Measurements from ENCODE around the gene CFDP1. TPM values are rescaled to one million over a fixed set of nuclear protein-coding genes. Genes with fewer than 3 reads are reported as not detected.
A peak's percentile ranks its signal among the peaks of the same experiment; 100 is the strongest.

The CFDP1 gene
- polyA plus RNA-seq, 2 of the 4 experiments (the other 2 are of a cell fraction) = 70.2 to 72.8 TPM

DNA sequence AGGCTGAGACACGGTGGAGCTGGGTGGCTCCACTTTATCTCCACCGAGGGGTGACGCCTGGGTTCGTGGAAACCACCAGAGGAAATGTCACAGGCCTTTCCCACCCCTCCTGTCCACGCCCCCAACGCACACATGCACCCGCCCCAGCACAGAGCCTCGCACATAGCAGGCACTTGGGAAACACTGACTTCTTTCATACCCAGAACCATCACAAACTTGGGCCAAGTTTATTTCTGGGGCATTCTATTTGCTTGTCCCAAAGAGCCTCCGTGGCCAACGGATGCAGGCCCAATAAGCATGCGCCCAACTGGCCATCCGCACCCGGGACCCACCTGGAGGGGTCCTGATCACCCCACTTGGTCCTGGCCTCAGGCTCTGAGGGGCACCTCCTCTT, 185.2 kb downstream of the CFDP1 start:
- FAIRE-seq (no peak), DNase-seq (ENCODE audit: low read depth in 1 of 2, low spot score in 1 of 2) (no peak), ATAC-seq (no peak)
- Histone ChIP-seq H3K4me1 (peaks cover 84% of the 10 kb centered on the region), H3K27ac (peak overlapping the region in 1 of 2 experiments; percentile 99; a peak in 3 of 6 replicates), H3K4me3 (no peak overlapping the region), H3K9me3 (no peaks in the 10 kb centered on the region), H3K4me2 (0 out of 3 replicates have a peak overlapping the region, but pooled peaks have one; percentile 6)
- ChIA-PET POLR2A (no interaction called here), CTCF (interaction anchor here (1.1 to 11.7 kb wide), 3 partner anchors 14 to 137 kb away, joined by 3 to 139 read pairs (median 3); no protein-coding TSS in a partner anchor)
- WGBS (ENCODE audit: missing lambda C conversion rate) = 93% methylated on average over 10 of the region's 13 CpGs
- TF ChIP-seq, protein P1, sequence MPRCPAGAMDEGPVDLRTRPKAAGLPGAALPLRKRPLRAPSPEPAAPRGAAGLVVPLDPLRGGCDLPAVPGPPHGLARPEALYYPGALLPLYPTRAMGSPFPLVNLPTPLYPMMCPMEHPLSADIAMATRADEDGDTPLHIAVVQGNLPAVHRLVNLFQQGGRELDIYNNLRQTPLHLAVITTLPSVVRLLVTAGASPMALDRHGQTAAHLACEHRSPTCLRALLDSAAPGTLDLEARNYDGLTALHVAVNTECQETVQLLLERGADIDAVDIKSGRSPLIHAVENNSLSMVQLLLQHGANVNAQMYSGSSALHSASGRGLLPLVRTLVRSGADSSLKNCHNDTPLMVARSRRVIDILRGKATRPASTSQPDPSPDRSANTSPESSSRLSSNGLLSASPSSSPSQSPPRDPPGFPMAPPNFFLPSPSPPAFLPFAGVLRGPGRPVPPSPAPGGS (IDR thresholded peaks at IDR 0.05) = no peak
- TF ChIP-seq HOXB13 (CRISPR knock-in tag; IDR thresholded peaks at IDR 0.05; ENCODE audit: low read depth) (no peak), RCOR1 (IDR thresholded peaks at IDR 0.05; ENCODE audit: low read depth, low read length) (no peak), NPAS2 (CRISPR knock-in tag; IDR thresholded peaks at IDR 0.05; ENCODE audit: borderline replicate concordance) (no peak), NR3C1 (IDR thresholded peaks at IDR 0.05) (no peak), BHLHE40 (IDR thresholded peaks at IDR 0.05; ENCODE audit: low read depth, low read length) (no peak)
- TF ChIP-seq, protein P2, sequence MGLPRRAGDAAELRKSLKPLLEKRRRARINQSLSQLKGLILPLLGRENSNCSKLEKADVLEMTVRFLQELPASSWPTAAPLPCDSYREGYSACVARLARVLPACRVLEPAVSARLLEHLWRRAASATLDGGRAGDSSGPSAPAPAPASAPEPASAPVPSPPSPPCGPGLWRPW (IDR thresholded peaks at IDR 0.05) = no peak
- TF ChIP-seq, protein P3, sequence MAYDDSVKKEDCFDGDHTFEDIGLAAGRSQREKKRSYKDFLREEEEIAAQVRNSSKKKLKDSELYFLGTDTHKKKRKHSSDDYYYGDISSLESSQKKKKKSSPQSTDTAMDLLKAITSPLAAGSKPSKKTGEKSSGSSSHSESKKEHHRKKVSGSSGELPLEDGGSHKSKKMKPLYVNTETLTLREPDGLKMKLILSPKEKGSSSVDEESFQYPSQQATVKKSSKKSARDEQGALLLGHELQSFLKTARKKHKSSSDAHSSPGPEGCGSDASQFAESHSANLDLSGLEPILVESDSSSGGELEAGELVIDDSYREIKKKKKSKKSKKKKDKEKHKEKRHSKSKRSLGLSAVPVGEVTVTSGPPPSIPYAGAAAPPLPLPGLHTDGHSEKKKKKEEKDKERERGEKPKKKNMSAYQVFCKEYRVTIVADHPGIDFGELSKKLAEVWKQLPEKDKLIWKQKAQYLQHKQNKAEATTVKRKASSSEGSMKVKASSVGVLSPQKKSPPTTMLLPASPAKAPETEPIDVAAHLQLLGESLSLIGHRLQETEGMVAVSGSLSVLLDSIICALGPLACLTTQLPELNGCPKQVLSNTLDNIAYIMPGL (CRISPR knock-in tag; IDR thresholded peaks at IDR 0.05; ENCODE audit: borderline replicate concordance) = no peak

DNA sequence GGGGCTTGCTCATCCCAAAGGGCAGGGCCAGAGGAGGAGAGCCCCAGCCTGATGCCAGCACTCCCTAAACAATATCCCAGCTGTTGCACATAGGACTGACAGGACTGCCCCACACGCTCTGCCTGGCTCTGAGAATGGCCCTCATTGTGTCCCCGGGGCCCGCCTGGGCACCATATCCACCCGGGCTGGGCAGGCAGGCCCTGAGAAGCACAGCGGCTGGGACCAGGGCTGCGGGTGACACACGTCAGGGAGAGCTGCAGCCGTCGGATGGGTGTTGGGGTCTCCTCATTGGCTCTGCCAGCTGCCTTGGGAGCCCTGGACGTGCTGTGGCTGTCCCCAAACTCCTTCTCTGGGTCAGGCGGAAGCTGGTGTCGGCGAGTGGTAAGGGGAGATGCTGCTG, 186.1 kb downstream of the CFDP1 start:
- Histone ChIP-seq H3K4me2 (peak overlapping the region; percentile 71; the same call in 1 of the 3 replicates), H3K4me3 (no peak overlapping the region), H3K9me3 (no peaks in the 10 kb centered on the region), H3K27ac (peak overlapping the region; percentile 82 to 99), H3K4me1 (peaks cover 75% of the 10 kb centered on the region)
- CTCF ChIA-PET = interaction anchor here (0.5 to 11.7 kb wide), 4 partner anchors 13 to 215 kb away, joined by 3 to 139 read pairs (median 3); no protein-coding TSS in a partner anchor
- POLR2A ChIA-PET = no interaction called here
- FAIRE-seq (no peak), ATAC-seq (no peak), DNase-seq (ENCODE audit: low read depth in 1 of 2, low spot score in 1 of 2) (no peak)
- TF ChIP-seq RFX5 (IDR thresholded peaks at IDR 0.05) (no peak), RNF2 (IDR thresholded peaks at IDR 0.05; ENCODE audit: borderline replicate concordance, low read depth) (no peak), RARB (CRISPR knock-in tag; IDR thresholded peaks at IDR 0.05) (no peak), KDM1A (IDR thresholded peaks at IDR 0.05; ENCODE audit: low read depth) (no peak), HOXB13 (CRISPR knock-in tag; IDR thresholded peaks at IDR 0.05; ENCODE audit: low read depth) (no peak), CBX2 (IDR thresholded peaks at IDR 0.05; ENCODE audit: borderline replicate concordance, low read depth) (no peak), JUN (IDR thresholded peaks at IDR 0.05) (no peak), FOSB (CRISPR knock-in tag; IDR thresholded peaks at IDR 0.05) (no peak), KDM5A (IDR thresholded peaks at IDR 0.05) (no peak), HOXA7 (CRISPR knock-in tag; IDR thresholded peaks at IDR 0.05) (no peak), MAZ (IDR thresholded peaks at IDR 0.05; ENCODE audit: borderline replicate concordance, low read depth, low read length) (no peak), ZNF302 (CRISPR knock-in tag; IDR thresholded peaks at IDR 0.05) (no peak), NPAS2 (CRISPR knock-in tag; IDR thresholded peaks at IDR 0.05; ENCODE audit: borderline replicate concordance) (no peak), PHF8 (IDR thresholded peaks at IDR 0.05; ENCODE audit: borderline replicate concordance, low read depth) (no peak), EP300 (IDR thresholded peaks at IDR 0.05) (no peak)
- TF ChIP-seq, protein P2 (IDR thresholded peaks at IDR 0.05) = no peak
- TF ChIP-seq, protein P4, sequence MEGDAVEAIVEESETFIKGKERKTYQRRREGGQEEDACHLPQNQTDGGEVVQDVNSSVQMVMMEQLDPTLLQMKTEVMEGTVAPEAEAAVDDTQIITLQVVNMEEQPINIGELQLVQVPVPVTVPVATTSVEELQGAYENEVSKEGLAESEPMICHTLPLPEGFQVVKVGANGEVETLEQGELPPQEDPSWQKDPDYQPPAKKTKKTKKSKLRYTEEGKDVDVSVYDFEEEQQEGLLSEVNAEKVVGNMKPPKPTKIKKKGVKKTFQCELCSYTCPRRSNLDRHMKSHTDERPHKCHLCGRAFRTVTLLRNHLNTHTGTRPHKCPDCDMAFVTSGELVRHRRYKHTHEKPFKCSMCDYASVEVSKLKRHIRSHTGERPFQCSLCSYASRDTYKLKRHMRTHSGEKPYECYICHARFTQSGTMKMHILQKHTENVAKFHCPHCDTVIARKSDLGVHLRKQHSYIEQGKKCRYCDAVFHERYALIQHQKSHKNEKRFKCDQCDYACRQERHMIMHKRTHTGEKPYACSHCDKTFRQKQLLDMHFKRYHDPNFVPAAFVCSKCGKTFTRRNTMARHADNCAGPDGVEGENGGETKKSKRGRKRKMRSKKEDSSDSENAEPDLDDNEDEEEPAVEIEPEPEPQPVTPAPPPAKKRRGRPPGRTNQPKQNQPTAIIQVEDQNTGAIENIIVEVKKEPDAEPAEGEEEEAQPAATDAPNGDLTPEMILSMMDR (IDR thresholded peaks at IDR 0.05) = no peak
- 91% methylated on average over 12 of the region's 13 CpGs for WGBS (ENCODE audit: missing lambda C conversion rate)
